Liver (tissue), 9 donors: ENCODE measurements around the gene STOX1. TPM values are rescaled to one million over a fixed set of nuclear protein-coding genes. Genes with fewer than 3 reads are reported as not detected.

Source experiments
- DNase-seq: peaks from one replicate; pipeline ENCODE4 v3.0.0-alpha.2; 2017; ENCODE audit warnings: low spot score
- H3K27ac ChIP-seq, 2 donors: one replicate each; pipeline ENCODE4 v1.7.0; 2013; ENCODE audit warnings: inconsistent platforms in 2 of 2, low read length in 2 of 2, control low read depth in 1 of 2, low read depth in 1 of 2, mild to moderate bottlenecking in 1 of 2
- H3K27me3 ChIP-seq, 4 donors: one replicate each; pipeline versions ENCODE4 v1.6.1 to v1.7.0; 2013; ENCODE audit warnings: low read length in 3 of 4, inconsistent platforms in 1 of 4, mild to moderate bottlenecking in 1 of 4, moderate library complexity in 1 of 4; ENCODE audit not compliant: control insufficient read depth in 4 of 4, insufficient read depth in 4 of 4
- H3K36me3 ChIP-seq, 4 donors: one replicate each; pipeline versions ENCODE4 v1.6.1 to v1.7.0; 2013; ENCODE audit warnings: low read length in 3 of 4, mild to moderate bottlenecking in 3 of 4, low read depth in 1 of 4, moderate library complexity in 1 of 4; ENCODE audit not compliant: control insufficient read depth in 4 of 4, insufficient read depth in 3 of 4
- H3K4me1 ChIP-seq, 4 donors: one replicate each; pipeline versions ENCODE4 v1.6.1 to v1.7.0; 2013; ENCODE audit warnings: low read length in 3 of 4, mild to moderate bottlenecking in 3 of 4, moderate library complexity in 1 of 4; ENCODE audit not compliant: control insufficient read depth in 4 of 4, insufficient read depth in 4 of 4
- H3K4me3 ChIP-seq, 3 donors: one replicate each; pipeline versions ENCODE4 v1.6.1 to v1.7.0; 2013; ENCODE audit warnings: low read length in 3 of 3, control low read depth in 1 of 3, low read depth in 1 of 3, mild to moderate bottlenecking in 1 of 3
- H3K9ac ChIP-seq, 2 donors: one replicate each; pipeline ENCODE4 v1.7.0; 2013; ENCODE audit warnings: low read length in 2 of 2, mild to moderate bottlenecking in 2 of 2, moderate library complexity in 2 of 2, control low read depth in 1 of 2, low read depth in 1 of 2
- H3K9me3 ChIP-seq, 4 donors: one replicate each; pipeline versions ENCODE4 v1.6.1 to v1.7.0; 2013; ENCODE audit warnings: low read length in 3 of 4; ENCODE audit not compliant: control insufficient read depth in 4 of 4
- EGR1 ChIP-seq, 2 donors: IDR thresholded peaks; 2 replicates each; pipeline ENCODE4 v1.6.1; 2016 to 2018; ENCODE audit warnings: antibody characterized with exemption in 2 of 2, low read depth in 2 of 2
- FOXA1 ChIP-seq: IDR thresholded peaks from 2 replicates; pipeline ENCODE4 v1.6.1; 2016; ENCODE audit warnings: antibody characterized with exemption
- FOXA2 ChIP-seq: IDR thresholded peaks from 2 replicates; pipeline ENCODE4 v1.6.1; 2016; ENCODE audit warnings: antibody characterized with exemption
- GABPA ChIP-seq, 2 donors: IDR thresholded peaks in 1 of 2; conservative IDR thresholded peaks in 1 of 2; 2 replicates each; pipeline ENCODE4 v1.6.1; 2016; ENCODE audit warnings: antibody characterized with exemption in 2 of 2, mild to moderate bottlenecking in 1 of 2, moderate library complexity in 1 of 2
- HNF4A ChIP-seq, 2 donors: conservative IDR thresholded peaks; 2 replicates each; pipeline ENCODE4 v1.6.1; 2016; ENCODE audit warnings: antibody characterized with exemption in 2 of 2, mild to moderate bottlenecking in 2 of 2
- HNF4G ChIP-seq: IDR thresholded peaks from 2 replicates; pipeline ENCODE4 v1.6.1; 2016; ENCODE audit warnings: antibody characterized with exemption
- JUND ChIP-seq, 2 donors: IDR thresholded peaks; 2 replicates each; pipeline ENCODE4 v1.6.1; 2016; ENCODE audit warnings: antibody characterized with exemption in 2 of 2
- NR2F2 ChIP-seq: IDR thresholded peaks from 2 replicates; pipeline ENCODE4 v1.6.1; 2016; ENCODE audit warnings: antibody characterized with exemption
- RAD21 ChIP-seq, 2 donors: IDR thresholded peaks; 2 replicates each; pipeline ENCODE4 v1.6.1; 2016; ENCODE audit warnings: antibody characterized with exemption in 2 of 2, mild to moderate bottlenecking in 2 of 2
- RXRA ChIP-seq, 2 donors: IDR thresholded peaks; 2 replicates each; pipeline ENCODE4 v1.6.1; 2017 to 2018; ENCODE audit warnings: antibody characterized with exemption in 2 of 2, mild to moderate bottlenecking in 1 of 2
- SP1 ChIP-seq: IDR thresholded peaks from 2 replicates; pipeline ENCODE4 v1.6.1; 2018; ENCODE audit warnings: antibody characterized with exemption, mild to moderate bottlenecking
- TAF1 ChIP-seq: conservative IDR thresholded peaks from 2 replicates; pipeline ENCODE4 v1.6.1; 2016; ENCODE audit warnings: antibody characterized with exemption, mild to moderate bottlenecking
- YY1 ChIP-seq: IDR thresholded peaks from 2 replicates; pipeline ENCODE4 v1.6.1; 2016; ENCODE audit warnings: antibody characterized with exemption, mild to moderate bottlenecking
- WGBS: extraction: QIAGEN DNeasy Blood & Tissue Kit; methylation state at CpG from one replicate; pipeline ENCODE4 v1.1.7; 2013; 5-methylcytosine and 5-hydroxymethylcytosine counted together
- polyA plus RNA-seq, 2 donors: library from polyadenylated mRNA; stranded (reverse) in 1 of 2; unstranded in 1 of 2; fragments of 200-250 nt in 1 of 2; fragments of >200 nt in 1 of 2; fragmentation: Nextera tagmentation in 1 of 2; extraction: Ambion mirVana in 1 of 2; gene quantifications; one replicate each; pipeline versions ENCODE4 v1.2.1 to v1.2.3, GENCODE V29; 2013 to 2015
- total RNA-seq, 2 donors: library from RNA; depleted of rRNA; stranded (reverse); fragments of >200 nt; gene quantifications; one replicate each; pipeline ENCODE4 v1.2.3, GENCODE V29; 2014
- TF ChIP-seq, protein P1 (sequence below): IDR thresholded peaks from 2 replicates; pipeline ENCODE4 v1.6.1; 2016; ENCODE audit warnings: antibody characterized with exemption
- TF ChIP-seq, protein P2 (sequence below): fragments of 150-350 bp; IDR thresholded peaks from 2 replicates; pipeline ENCODE4 v1.5.1; 2017; ENCODE audit warnings: improper control_type of control experiment, low read depth, low read length; ENCODE audit not compliant: missing input control
- TF ChIP-seq, protein P3 (sequence below): IDR thresholded peaks from 2 replicates; pipeline ENCODE4 v1.6.1; 2016; ENCODE audit warnings: antibody characterized with exemption
- TF ChIP-seq, protein P4 (sequence below): IDR thresholded peaks from 2 replicates; pipeline ENCODE4 v1.6.1; 2016; ENCODE audit warnings: antibody characterized with exemption, mild to moderate bottlenecking
- donor health status: healthy.
- donor health status: healthy.
- donor health status: healthy.
- donor health status: healthy.
- donor health status: healthy.

The STOX1 gene
- total and polyA plus RNA-seq, 4 donors, result 0.18 to 2.6 (median 0.33) TPM; not detected in 1

DNA sequence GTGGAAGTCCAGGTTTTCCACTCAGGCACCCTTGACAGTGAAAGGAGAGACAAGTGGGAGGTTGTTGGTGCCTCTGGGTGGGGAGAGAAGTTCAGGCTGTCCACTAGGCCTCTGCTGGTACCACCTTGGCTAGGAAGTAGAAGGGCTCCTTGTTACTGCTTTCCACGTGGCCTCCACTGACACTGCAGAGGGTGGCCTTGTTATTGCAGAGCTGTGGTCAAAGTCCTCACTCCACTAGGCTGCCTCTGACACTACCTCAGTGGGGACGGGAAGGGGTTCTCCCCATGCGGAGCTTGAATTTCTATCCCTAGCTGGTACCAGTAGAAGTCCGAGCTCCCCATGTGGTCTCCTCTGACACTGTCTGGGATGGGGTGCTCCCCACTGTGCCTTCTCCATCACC, 14.9 kb upstream of the STOX1 start:
- Histone ChIP-seq H3K9me3 (no peaks in the 10 kb centered on the region), H3K4me3 (no peak overlapping the region), H3K4me1 (no peaks in the 10 kb centered on the region), H3K27ac (no peak overlapping the region), H3K9ac (no peak overlapping the region), H3K36me3 (no peaks in the 10 kb centered on the region), H3K27me3 (no peaks in the 10 kb centered on the region)
- DNase-seq, result no peak
- WGBS, result 94% methylated on average over 4 of the region's 4 CpGs
- TF ChIP-seq HNF4A (conservative IDR thresholded peaks at IDR 0.05) (no peak), RAD21 (IDR thresholded peaks at IDR 0.05) (no peak), YY1 (no peak), TAF1 (no peak), SP1 (no peak), NR2F2 (no peak), GABPA (IDR thresholded peaks at IDR 0.05 in 1 of 2, conservative IDR thresholded peaks at IDR 0.05 in 1 of 2) (no peak), EGR1 (IDR thresholded peaks at IDR 0.05; ENCODE audit: low read depth in 2 of 2) (no peak), JUND (IDR thresholded peaks at IDR 0.05) (no peak), HNF4G (no peak), FOXA2 (no peak)
- TF ChIP-seq, protein P1, sequence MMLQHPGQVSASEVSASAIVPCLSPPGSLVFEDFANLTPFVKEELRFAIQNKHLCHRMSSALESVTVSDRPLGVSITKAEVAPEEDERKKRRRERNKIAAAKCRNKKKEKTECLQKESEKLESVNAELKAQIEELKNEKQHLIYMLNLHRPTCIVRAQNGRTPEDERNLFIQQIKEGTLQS, result no peak
- TF ChIP-seq, protein P2, sequence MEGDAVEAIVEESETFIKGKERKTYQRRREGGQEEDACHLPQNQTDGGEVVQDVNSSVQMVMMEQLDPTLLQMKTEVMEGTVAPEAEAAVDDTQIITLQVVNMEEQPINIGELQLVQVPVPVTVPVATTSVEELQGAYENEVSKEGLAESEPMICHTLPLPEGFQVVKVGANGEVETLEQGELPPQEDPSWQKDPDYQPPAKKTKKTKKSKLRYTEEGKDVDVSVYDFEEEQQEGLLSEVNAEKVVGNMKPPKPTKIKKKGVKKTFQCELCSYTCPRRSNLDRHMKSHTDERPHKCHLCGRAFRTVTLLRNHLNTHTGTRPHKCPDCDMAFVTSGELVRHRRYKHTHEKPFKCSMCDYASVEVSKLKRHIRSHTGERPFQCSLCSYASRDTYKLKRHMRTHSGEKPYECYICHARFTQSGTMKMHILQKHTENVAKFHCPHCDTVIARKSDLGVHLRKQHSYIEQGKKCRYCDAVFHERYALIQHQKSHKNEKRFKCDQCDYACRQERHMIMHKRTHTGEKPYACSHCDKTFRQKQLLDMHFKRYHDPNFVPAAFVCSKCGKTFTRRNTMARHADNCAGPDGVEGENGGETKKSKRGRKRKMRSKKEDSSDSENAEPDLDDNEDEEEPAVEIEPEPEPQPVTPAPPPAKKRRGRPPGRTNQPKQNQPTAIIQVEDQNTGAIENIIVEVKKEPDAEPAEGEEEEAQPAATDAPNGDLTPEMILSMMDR, result no peak
- TF ChIP-seq, protein P3, sequence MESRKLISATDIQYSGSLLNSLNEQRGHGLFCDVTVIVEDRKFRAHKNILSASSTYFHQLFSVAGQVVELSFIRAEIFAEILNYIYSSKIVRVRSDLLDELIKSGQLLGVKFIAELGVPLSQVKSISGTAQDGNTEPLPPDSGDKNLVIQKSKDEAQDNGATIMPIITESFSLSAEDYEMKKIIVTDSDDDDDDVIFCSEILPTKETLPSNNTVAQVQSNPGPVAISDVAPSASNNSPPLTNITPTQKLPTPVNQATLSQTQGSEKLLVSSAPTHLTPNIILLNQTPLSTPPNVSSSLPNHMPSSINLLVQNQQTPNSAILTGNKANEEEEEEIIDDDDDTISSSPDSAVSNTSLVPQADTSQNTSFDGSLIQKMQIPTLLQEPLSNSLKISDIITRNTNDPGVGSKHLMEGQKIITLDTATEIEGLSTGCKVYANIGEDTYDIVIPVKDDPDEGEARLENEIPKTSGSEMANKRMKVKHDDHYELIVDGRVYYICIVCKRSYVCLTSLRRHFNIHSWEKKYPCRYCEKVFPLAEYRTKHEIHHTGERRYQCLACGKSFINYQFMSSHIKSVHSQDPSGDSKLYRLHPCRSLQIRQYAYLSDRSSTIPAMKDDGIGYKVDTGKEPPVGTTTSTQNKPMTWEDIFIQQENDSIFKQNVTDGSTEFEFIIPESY, result no peak
- TF ChIP-seq, protein P4, sequence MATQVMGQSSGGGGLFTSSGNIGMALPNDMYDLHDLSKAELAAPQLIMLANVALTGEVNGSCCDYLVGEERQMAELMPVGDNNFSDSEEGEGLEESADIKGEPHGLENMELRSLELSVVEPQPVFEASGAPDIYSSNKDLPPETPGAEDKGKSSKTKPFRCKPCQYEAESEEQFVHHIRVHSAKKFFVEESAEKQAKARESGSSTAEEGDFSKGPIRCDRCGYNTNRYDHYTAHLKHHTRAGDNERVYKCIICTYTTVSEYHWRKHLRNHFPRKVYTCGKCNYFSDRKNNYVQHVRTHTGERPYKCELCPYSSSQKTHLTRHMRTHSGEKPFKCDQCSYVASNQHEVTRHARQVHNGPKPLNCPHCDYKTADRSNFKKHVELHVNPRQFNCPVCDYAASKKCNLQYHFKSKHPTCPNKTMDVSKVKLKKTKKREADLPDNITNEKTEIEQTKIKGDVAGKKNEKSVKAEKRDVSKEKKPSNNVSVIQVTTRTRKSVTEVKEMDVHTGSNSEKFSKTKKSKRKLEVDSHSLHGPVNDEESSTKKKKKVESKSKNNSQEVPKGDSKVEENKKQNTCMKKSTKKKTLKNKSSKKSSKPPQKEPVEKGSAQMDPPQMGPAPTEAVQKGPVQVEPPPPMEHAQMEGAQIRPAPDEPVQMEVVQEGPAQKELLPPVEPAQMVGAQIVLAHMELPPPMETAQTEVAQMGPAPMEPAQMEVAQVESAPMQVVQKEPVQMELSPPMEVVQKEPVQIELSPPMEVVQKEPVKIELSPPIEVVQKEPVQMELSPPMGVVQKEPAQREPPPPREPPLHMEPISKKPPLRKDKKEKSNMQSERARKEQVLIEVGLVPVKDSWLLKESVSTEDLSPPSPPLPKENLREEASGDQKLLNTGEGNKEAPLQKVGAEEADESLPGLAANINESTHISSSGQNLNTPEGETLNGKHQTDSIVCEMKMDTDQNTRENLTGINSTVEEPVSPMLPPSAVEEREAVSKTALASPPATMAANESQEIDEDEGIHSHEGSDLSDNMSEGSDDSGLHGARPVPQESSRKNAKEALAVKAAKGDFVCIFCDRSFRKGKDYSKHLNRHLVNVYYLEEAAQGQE, result no peak

DNA sequence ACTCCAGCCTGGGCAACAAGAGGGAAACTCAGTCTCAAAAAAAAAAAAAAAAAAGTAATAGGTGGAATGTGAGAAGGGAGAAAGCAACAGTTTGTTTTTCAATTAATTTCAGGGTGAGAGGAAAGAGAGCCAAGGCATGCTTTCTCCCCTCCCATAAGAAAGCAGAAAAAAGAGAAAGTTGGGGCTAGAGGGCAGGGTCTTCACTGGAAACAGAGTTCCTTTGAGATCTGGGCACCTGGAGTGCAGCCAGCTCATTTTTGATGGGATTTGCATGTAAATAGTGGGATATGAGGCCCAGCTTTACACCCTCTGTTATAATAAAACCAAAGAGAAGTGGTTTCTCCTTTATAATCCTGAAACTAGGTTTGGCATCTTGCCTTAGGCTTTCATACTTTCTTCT, 13.8 kb upstream of the STOX1 start:
- Histone ChIP-seq H3K4me3 (no peak overlapping the region), H3K36me3 (no peaks in the 10 kb centered on the region), H3K4me1 (no peaks in the 10 kb centered on the region), H3K9me3 (no peaks in the 10 kb centered on the region), H3K27me3 (no peaks in the 10 kb centered on the region), H3K27ac (no peak overlapping the region), H3K9ac (no peak overlapping the region)
- TF ChIP-seq FOXA1, result no peak
- no peak for TF ChIP-seq EGR1 (IDR thresholded peaks at IDR 0.05; ENCODE audit: low read depth in 2 of 2)
- TF ChIP-seq, protein P1, result no peak
- TF ChIP-seq GABPA (IDR thresholded peaks at IDR 0.05 in 1 of 2, conservative IDR thresholded peaks at IDR 0.05 in 1 of 2), result no peak
- no peak for TF ChIP-seq YY1
- TF ChIP-seq RXRA (IDR thresholded peaks at IDR 0.05), result no peak
- no peak for DNase-seq
